HG03108 (cell line): ENCODE data around the gene SEMA4G.

Source experiments
- ATAC-seq: cut with Tn5 transposase; IDR thresholded peaks from one replicate; pipeline ENCODE4 v1.9.1; 2021; ENCODE audit warnings: moderate library complexity; ENCODE audit not compliant: unreplicated experiment

Gene SEMA4G

GRCh38 chr10:100969187-100970075 is at the start of gene SEMA4G:
TSS of gene SEMA4G (plus strand) at chr10:100969504. CDS start at chr10:100972913, 3,409 bp downstream.
- ATAC-seq = no peak

- ATAC-seq = no peak
Observed at GRCh38 chr10:100923580-100923979, 45.7 kb upstream of the SEMA4G start.

GRCh38 chr10:100927266-100927665 is 42.0 kb upstream of the SEMA4G start:
- ATAC-seq = no peak

GRCh38 chr10:100928039-100928438 is 41.3 kb upstream of the SEMA4G start:
- ATAC-seq = no peak

- ATAC-seq = no peak
Observed at GRCh38 chr10:100930368-100930767, 38.9 kb upstream of the SEMA4G start.

GRCh38 chr10:100934084-100934659 is 35.1 kb upstream of the SEMA4G start:
- ATAC-seq = no peak

GRCh38 chr10:100939763-100940344 is 29.4 kb upstream of the SEMA4G start:
- no peak for ATAC-seq

GRCh38 chr10:100942229-100942628 is 27.1 kb upstream of the SEMA4G start:
- ATAC-seq = no peak

GRCh38 chr10:100943508-100943907 is 25.8 kb upstream of the SEMA4G start:
- no peak for ATAC-seq

- no peak for ATAC-seq
Observed at GRCh38 chr10:100945754-100946153, 23.6 kb upstream of the SEMA4G start.

- ATAC-seq = no peak
Observed at GRCh38 chr10:100948916-100949315, 20.4 kb upstream of the SEMA4G start.

GRCh38 chr10:100960251-100960650 is 9.1 kb upstream of the SEMA4G start:
- ATAC-seq = no peak

- ATAC-seq = no peak
Observed at GRCh38 chr10:100962351-100963080, 6.8 kb upstream of the SEMA4G start.

- no peak for ATAC-seq
Observed at GRCh38 chr10:100963826-100964225, 5.5 kb upstream of the SEMA4G start.

GRCh38 chr10:100965820-100966219 is 3.5 kb upstream of the SEMA4G start:
- no peak for ATAC-seq

- ATAC-seq = no peak
Observed at GRCh38 chr10:100966887-100967286, 2.4 kb upstream of the SEMA4G start.

- no peak for ATAC-seq
Observed at GRCh38 chr10:100967332-100967731, 2.0 kb upstream of the SEMA4G start.

GRCh38 chr10:100968062-100968736 is 1.1 kb upstream of the SEMA4G start:
- ATAC-seq = no peak

GRCh38 chr10:100968863-100969186 is 479 bp upstream of the SEMA4G start:
- no peak for ATAC-seq

GRCh38 chr10:100970076-100970913 is 991 bp downstream of the SEMA4G start:
- no peak for ATAC-seq
